Measurements from ENCODE around the gene FBXL7. TPM values are rescaled to one million over a fixed set of nuclear protein-coding genes. Genes with fewer than 3 reads are reported as not detected.

Gene FBXL7
- total RNA-seq, 4 donors from 2014 or later, result 2.1 to 25.6 (median 6.5) TPM

DNA sequence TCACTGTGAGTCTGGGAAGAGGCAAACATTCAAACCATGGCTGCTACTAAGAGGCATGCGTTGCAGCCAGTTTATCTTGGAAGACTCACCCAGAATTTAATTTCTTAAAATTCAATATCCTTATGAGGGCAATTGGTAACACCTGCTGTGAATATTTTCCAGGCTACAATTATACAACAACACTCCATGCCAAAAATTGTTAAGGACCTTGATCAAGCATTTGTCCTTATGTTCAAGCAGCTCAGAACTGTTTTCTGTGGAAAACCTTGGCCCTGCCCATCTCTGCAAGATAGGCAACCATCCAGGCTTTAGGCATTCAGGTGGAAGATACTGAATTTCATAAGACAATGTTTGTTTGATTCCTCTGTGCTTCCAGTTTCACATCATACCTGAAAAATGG is 327.8 kb downstream of the FBXL7 start:
- no peaks in the 10 kb centered on the region for H3K9me3 ChIP-seq
- H3K4me1 ChIP-seq, result no peaks in the 10 kb centered on the region
- TF ChIP-seq POLR2A (IDR thresholded peaks at IDR 0.05), result no peak
- TF ChIP-seq, protein P1, sequence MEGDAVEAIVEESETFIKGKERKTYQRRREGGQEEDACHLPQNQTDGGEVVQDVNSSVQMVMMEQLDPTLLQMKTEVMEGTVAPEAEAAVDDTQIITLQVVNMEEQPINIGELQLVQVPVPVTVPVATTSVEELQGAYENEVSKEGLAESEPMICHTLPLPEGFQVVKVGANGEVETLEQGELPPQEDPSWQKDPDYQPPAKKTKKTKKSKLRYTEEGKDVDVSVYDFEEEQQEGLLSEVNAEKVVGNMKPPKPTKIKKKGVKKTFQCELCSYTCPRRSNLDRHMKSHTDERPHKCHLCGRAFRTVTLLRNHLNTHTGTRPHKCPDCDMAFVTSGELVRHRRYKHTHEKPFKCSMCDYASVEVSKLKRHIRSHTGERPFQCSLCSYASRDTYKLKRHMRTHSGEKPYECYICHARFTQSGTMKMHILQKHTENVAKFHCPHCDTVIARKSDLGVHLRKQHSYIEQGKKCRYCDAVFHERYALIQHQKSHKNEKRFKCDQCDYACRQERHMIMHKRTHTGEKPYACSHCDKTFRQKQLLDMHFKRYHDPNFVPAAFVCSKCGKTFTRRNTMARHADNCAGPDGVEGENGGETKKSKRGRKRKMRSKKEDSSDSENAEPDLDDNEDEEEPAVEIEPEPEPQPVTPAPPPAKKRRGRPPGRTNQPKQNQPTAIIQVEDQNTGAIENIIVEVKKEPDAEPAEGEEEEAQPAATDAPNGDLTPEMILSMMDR (IDR thresholded peaks at IDR 0.05), result no peak
- H3K4me3 ChIP-seq, result no peak overlapping the region
- H3K27me3 ChIP-seq, result no peaks in the 10 kb centered on the region
- DNase-seq, result no peak
- no peaks in the 10 kb centered on the region for H3K36me3 ChIP-seq
- no peak overlapping the region for H3K27ac ChIP-seq

DNA sequence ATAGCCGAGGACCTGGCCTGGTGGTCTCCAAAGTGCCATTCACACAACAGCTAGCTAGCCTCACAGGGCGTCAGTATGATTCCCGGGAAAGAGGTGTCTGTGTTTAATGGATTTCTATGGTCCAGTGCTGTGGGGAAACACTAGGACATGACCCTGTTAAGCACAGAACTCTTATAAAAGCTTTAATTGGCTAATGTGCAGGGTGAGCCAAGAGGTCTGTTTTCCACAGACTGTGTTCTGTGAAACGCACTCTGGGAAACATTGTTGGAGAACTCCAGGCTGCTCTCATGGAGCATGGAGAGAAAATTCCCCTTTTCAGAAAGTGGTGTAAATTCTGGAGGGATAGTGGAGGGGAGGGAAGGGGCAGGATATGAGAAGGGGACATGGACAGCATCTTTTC is 331.4 kb downstream of the FBXL7 start:
- Histone ChIP-seq H3K4me3 (no peak overlapping the region), H3K4me1 (no peaks in the 10 kb centered on the region), H3K36me3 (no peaks in the 10 kb centered on the region), H3K27me3 (no peaks in the 10 kb centered on the region), H3K9me3 (no peaks in the 10 kb centered on the region), H3K27ac (no peak overlapping the region)
- DNase-seq, result no peak
- no peak for TF ChIP-seq POLR2A (IDR thresholded peaks at IDR 0.05)

GRCh38 chr5:15833365-15833764 is 333.4 kb downstream of the FBXL7 start:
- TF ChIP-seq, protein P1 (IDR thresholded peaks at IDR 0.05), result no peak
- TF ChIP-seq POLR2A (IDR thresholded peaks at IDR 0.05), result no peak

GRCh38 chr5:15834596-15835245 is 334.7 kb downstream of the FBXL7 start:
- no peaks in the 10 kb centered on the region for H3K9me3 ChIP-seq
- no peaks in the 10 kb centered on the region for H3K27me3 ChIP-seq
- H3K4me3 ChIP-seq, result no peak overlapping the region
- H3K4me1 ChIP-seq, result no peaks in the 10 kb centered on the region
- no peak for DNase-seq
- TF ChIP-seq, protein P1 (IDR thresholded peaks at IDR 0.05), result no peak
- no peak for TF ChIP-seq POLR2A (IDR thresholded peaks at IDR 0.05)
- no peak overlapping the region for H3K27ac ChIP-seq
- H3K36me3 ChIP-seq, result no peaks in the 10 kb centered on the region

More at GRCh38 chr5:15833365-15833764, 333.4 kb downstream of the FBXL7 start:
- Histone ChIP-seq H3K9me3 (no peaks in the 10 kb centered on the region), H3K4me1 (no peaks in the 10 kb centered on the region), H3K27me3 (no peaks in the 10 kb centered on the region), H3K4me3 (no peak overlapping the region), H3K27ac (no peak overlapping the region), H3K36me3 (no peaks in the 10 kb centered on the region)
- DNase-seq, result no peak

DNA sequence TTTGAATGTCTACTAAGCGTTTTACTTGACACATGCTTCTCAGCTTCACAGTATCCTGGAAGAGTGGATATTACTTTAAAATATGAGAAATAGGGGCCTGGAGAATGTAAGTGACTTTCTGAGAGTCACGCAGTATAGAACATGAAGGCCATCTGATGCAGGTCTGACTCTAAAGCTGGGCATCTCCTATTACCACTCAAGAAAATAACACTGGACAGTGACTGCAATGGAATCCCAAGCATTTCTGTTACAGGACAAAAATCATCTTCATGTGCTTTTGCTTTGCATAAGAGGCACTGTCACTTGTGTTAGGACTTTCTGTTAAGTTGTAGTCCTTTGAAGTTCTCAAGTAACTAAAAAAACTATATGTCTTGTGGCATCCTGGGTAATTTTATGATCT is 335.5 kb downstream of the FBXL7 start:
- Histone ChIP-seq H3K36me3 (no peaks in the 10 kb centered on the region), H3K9me3 (no peaks in the 10 kb centered on the region), H3K4me1 (no peaks in the 10 kb centered on the region), H3K27me3 (no peaks in the 10 kb centered on the region), H3K4me3 (no peak overlapping the region), H3K27ac (no peak overlapping the region)
- TF ChIP-seq POLR2A (IDR thresholded peaks at IDR 0.05), result no peak
- TF ChIP-seq, protein P1 (IDR thresholded peaks at IDR 0.05), result no peak
- DNase-seq, result no peak

- Histone ChIP-seq H3K4me1 (no peaks in the 10 kb centered on the region), H3K9me3 (peaks cover 0 to 5% (median 0%) of the 10 kb centered on the region in 4 donors), H3K36me3 (no peaks in the 10 kb centered on the region), H3K27ac (no peak overlapping the region), H3K4me3 (no peak overlapping the region), H3K27me3 (no peaks in the 10 kb centered on the region)
- DNase-seq, result no peak
- TF ChIP-seq POLR2A (IDR thresholded peaks at IDR 0.05), result no peak
- TF ChIP-seq, protein P1 (IDR thresholded peaks at IDR 0.05), result no peak
These were observed 337.7 kb downstream of the FBXL7 start for GRCh38 chr5:15837551-15838289.
